Right atrium auricular region (tissue), 2 donors: ENCODE results near the gene ZFP91. TPM values are rescaled to one million over a fixed set of nuclear protein-coding genes. Genes with fewer than 3 reads are reported as not detected.

Source experiments
- DNase-seq: peaks from one replicate; pipeline ENCODE4 v3.0.0-alpha.2; 2019; ENCODE audit warnings: low spot score
- H3K27ac ChIP-seq, 2 donors: fragments of 200-600 bp; sonication (generic); 1 replicate in 1 of 2; 2 replicates in 1 of 2; pipeline ENCODE4 v1.5.1; 2016 to 2019
- H3K27me3 ChIP-seq, 2 donors: fragments of 200-600 bp; sonication (generic); one replicate each; pipeline versions ENCODE4 v1.5.1 to v1.6.0; 2017 to 2019
- H3K36me3 ChIP-seq: fragments of 200-600 bp; sonication (generic); one replicate; pipeline ENCODE4 v1.5.1; 2016
- H3K4me1 ChIP-seq, 2 donors: fragments of 200-600 bp; sonication (generic); one replicate each; pipeline versions ENCODE4 v1.5.1 to v1.6.0; 2017 to 2019
- H3K4me3 ChIP-seq, 2 donors: fragments of 200-600 bp; sonication (generic); 1 replicate in 1 of 2; 2 replicates in 1 of 2; pipeline ENCODE4 v1.5.1; 2017 to 2019; ENCODE audit warnings: mild to moderate bottlenecking in 1 of 2, moderate library complexity in 1 of 2
- H3K9me3 ChIP-seq, 2 donors: fragments of 200-600 bp; sonication (generic); one replicate each; pipeline ENCODE4 v1.5.1; 2019
- total RNA-seq, 2 donors: library from RNA; depleted of rRNA; stranded (reverse); fragments of >200 nt; gene quantifications; one replicate each; pipeline ENCODE4 v1.1.0, GENCODE V29; 2016
- TF ChIP-seq, protein P1 (sequence below), 2 donors: fragments of 200-600 bp; sonication (generic); IDR thresholded peaks; one replicate each; pipeline ENCODE4 v1.5.1; 2019; ENCODE audit warnings: antibody characterized with exemption in 2 of 2

Gene ZFP91
- total RNA-seq, 2 donors from 2014 or later: 50.5 to 52.4 TPM

DNA sequence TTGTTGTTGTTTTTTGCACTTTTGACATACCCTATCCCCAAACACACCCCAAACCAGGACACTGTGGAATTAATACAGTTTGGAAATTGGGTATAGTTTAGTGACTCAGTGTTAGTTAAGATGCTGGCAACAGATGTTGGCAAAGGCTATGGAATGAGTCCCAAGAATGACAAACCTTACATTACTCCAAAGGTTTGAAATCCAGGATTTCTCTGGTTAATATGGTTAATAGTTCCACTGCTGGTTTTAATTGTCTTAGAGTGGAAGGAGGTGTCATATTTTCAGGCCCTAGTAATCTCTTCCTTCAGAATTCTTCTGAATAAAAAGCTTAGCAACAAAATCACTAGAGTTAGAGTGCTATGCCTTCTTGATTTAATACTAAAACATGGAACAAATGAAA is 4.0 kb upstream of the ZFP91 start:
- Histone ChIP-seq H3K4me3 (no peak overlapping the region), H3K27ac (peak overlapping the region in 1 of 2 donors; percentile 32), H3K27me3 (no peaks in the 10 kb centered on the region), H3K4me1 (peaks cover 0 to 34% of the 10 kb centered on the region in 2 donors), H3K9me3 (no peaks in the 10 kb centered on the region), H3K36me3 (peaks cover under 1% of the 10 kb centered on the region)
- no peak for DNase-seq
- TF ChIP-seq, protein P1, sequence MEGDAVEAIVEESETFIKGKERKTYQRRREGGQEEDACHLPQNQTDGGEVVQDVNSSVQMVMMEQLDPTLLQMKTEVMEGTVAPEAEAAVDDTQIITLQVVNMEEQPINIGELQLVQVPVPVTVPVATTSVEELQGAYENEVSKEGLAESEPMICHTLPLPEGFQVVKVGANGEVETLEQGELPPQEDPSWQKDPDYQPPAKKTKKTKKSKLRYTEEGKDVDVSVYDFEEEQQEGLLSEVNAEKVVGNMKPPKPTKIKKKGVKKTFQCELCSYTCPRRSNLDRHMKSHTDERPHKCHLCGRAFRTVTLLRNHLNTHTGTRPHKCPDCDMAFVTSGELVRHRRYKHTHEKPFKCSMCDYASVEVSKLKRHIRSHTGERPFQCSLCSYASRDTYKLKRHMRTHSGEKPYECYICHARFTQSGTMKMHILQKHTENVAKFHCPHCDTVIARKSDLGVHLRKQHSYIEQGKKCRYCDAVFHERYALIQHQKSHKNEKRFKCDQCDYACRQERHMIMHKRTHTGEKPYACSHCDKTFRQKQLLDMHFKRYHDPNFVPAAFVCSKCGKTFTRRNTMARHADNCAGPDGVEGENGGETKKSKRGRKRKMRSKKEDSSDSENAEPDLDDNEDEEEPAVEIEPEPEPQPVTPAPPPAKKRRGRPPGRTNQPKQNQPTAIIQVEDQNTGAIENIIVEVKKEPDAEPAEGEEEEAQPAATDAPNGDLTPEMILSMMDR (IDR thresholded peaks at IDR 0.05): no peak

DNA sequence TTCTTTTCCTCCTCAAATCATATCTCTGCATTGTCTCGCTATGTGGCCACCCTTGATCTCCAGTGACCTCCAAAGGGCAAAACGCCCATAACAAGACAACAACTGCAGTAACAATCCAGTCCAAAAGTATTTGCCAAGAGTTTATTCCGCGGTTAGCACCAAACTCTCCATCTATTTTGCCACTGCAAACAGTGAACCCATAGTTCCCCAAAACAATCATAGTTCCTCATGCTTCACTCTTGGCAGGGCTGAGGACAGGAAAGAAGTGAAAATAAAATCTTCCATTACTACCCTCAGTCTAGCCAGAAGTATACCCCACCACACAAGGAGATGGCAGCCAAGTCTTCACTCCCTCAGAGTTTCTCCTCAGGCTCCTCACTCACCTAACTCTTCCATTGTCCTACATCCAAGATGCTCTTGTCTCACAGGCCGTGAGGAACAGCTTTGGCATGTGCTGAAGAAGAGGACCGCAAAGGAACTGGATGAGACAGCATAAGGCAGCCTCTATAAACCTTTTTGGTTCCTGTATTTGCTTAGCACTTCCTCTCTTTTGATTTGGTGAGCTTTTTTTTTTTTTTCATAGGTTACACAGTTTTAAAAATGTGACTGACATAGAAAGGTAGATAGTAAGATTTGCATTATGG is 3.4 kb upstream of the ZFP91 start, which contains the start of gene LPXN:
Gene LPXN (minus strand): TSS at position 480 of the 644 bp plus-strand sequence. CDS start 84 bp downstream, at position 396.
- no peak for DNase-seq
- H3K27me3 ChIP-seq: no peaks in the 10 kb centered on the region
- H3K9me3 ChIP-seq: no peaks in the 10 kb centered on the region
- no peak within 1 kb of the TSS for H3K4me3 ChIP-seq
- H3K27ac ChIP-seq: peak within 1 kb of the TSS; percentile 32 to 100
- peaks cover 0 to 39% of the 10 kb centered on the region in 2 donors for H3K4me1 ChIP-seq
- TF ChIP-seq, protein P1 (IDR thresholded peaks at IDR 0.05): no peak
- H3K36me3 ChIP-seq: no peaks in the 10 kb centered on the region

DNA sequence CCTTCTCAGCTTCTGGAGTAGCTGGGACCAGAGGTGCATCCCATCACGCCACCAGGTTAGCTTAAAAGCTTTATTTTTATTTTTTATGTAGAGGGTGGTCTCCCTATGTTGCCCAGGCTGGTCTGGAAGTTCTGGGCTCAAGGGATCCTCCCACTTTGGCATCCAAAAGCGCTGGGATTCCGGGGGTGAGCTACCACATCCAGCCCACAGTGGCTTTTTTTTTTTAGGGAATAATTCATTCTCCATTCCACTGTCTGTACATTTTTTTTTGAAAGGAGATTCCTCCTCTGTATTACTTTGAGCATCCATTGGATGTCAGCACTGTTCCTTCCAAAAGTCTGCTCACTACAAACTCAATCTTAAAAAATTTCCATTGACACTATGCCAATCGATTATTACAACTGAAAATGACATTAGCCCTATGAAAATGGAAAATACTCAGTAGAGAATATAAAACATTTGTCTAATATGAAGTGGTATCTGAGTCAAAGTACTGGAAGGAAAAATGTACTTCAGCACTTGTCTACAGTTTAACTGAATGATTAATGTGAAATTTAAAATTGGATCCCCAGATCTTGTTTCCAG is 1.9 kb upstream of the ZFP91 start:
- Histone ChIP-seq H3K9me3 (no peaks in the 10 kb centered on the region), H3K36me3 (no peaks in the 10 kb centered on the region), H3K27ac (peak overlapping the region; percentile 100), H3K4me1 (peaks cover 0 to 54% of the 10 kb centered on the region in 2 donors), H3K4me3 (peak overlapping the region; percentile 87 to 100), H3K27me3 (no peaks in the 10 kb centered on the region)
- DNase-seq: no peak
- TF ChIP-seq, protein P1 (IDR thresholded peaks at IDR 0.05): peak; percentile 10 to 65

DNA sequence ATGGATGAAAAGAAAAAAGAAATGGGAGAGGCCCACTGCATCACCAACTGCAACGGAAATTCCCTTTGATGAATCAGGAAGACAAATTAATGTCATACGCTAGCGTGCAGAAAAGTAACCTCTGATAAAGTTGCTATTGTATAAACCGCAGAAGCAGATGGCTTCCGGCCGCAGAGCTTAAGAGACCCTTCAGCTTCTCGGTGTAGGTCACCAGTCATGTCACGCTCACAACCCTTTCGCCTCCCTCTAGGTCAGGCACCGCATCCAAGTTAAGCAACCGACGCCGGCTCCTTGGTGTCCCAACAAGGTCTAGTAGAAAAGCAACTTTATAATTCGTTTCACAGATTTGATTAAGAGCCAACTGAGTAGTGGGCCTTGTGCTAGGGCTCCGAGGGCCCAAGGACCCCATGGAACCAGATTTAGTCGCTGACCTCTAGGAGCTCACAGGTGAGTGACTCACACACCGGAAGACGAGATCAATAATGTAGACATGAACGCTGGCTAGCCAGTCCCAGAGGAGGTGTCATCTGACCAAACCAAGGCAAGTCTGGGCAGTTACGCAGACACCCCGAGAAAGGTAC is 1.2 kb upstream of the ZFP91 start:
- no peaks in the 10 kb centered on the region for H3K36me3 ChIP-seq
- H3K27me3 ChIP-seq: no peaks in the 10 kb centered on the region
- peaks cover 0 to 60% of the 10 kb centered on the region in 2 donors for H3K4me1 ChIP-seq
- TF ChIP-seq, protein P1 (IDR thresholded peaks at IDR 0.05): no peak
- H3K27ac ChIP-seq: peak overlapping the region; percentile 100
- H3K9me3 ChIP-seq: no peaks in the 10 kb centered on the region
- peak overlapping the region; percentile 87 to 100 for H3K4me3 ChIP-seq
- DNase-seq: peak; percentile 72

DNA sequence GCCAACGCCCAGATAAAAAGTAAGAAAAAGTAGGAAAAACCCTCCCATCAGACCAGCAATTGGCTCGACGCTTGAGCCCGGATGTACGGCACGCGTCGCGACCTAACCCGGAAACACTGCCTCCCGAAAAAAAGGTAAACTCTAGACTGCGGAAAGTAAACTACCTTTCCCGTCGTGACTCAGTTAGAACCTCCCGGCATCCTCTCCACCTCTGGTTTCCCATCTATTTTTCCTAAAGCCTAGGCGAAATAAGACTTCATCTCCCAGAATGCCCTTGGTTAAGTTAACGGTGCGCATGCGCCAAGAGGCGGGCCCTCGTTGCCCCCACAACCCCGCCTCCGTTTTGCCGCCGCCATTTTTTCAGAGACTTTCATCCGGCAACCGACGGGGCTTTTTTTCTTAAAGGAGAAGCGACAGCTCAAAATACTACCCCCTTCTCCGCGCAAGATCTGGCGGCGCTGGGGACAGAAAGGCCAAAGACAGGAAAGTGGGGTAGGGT is 678 bp upstream of the ZFP91 start:
- H3K9me3 ChIP-seq: no peaks in the 10 kb centered on the region

More for the DNA sequence above, 678 bp upstream of the ZFP91 start:
- Histone ChIP-seq H3K27me3 (no peaks in the 10 kb centered on the region), H3K4me1 (peaks cover 0 to 64% of the 10 kb centered on the region in 2 donors), H3K4me3 (peak overlapping the region; percentile 87 to 100), H3K36me3 (no peaks in the 10 kb centered on the region), H3K27ac (peak overlapping the region; percentile 100)
- DNase-seq: peak; percentile 97
- TF ChIP-seq, protein P1 (IDR thresholded peaks at IDR 0.05): no peak
